HL-60 (cell line): ENCODE results near the gene SYNGR3.

Source experiments
- CTCF ChIP-seq: IDR thresholded peaks from one replicate; pipeline ENCODE4 v1.5.1; 2011; ENCODE audit warnings: low read length, control low read depth, inconsistent platforms; ENCODE audit not compliant: insufficient read depth
- GABPA ChIP-seq: IDR thresholded peaks from 2 replicates; pipeline ENCODE4 v1.6.1; 2012; ENCODE audit warnings: low read depth
- REST ChIP-seq: IDR thresholded peaks from 2 replicates; pipeline ENCODE4 v1.6.1; 2012; ENCODE audit warnings: low read depth; ENCODE audit not compliant: insufficient replicate concordance

GRCh38 chr16:2039274-2040031, 49.7 kb downstream of the SYNGR3 start:
- no peak for TF ChIP-seq REST
- no peak for TF ChIP-seq CTCF
- TF ChIP-seq GABPA = no peak
